ENCODE measurements around the gene OR10R2.
A peak's percentile ranks its signal among the peaks of the same experiment; 100 is the strongest.

The OR10R2 gene

GRCh38 chr1:158506369-158506987, 34.5 kb downstream of the OR10R2 start:
- Histone ChIP-seq H3K4me2 (ENCODE audit: low read depth, low read length) (no peak overlapping the region), H4K20me1 (ENCODE audit: insufficient read depth, low read length) (no peaks in the 10 kb centered on the region), H3K36me3 (replicated peaks; ENCODE audit: insufficient read depth, low read length) (no peaks in the 10 kb centered on the region), H3K4me1 (ENCODE audit: low read length) (no peaks in the 10 kb centered on the region), H3K27me3 (replicated peaks; ENCODE audit: insufficient read depth, low read length) (no peaks in the 10 kb centered on the region), H3K27ac (ENCODE audit: low read length) (no peak overlapping the region), H2AFZ (ENCODE audit: low read length) (no peak overlapping the region), H3K9me2 (replicated peaks; ENCODE audit: insufficient read depth, low read length) (no peaks in the 10 kb centered on the region), H3K4me3 (ENCODE audit: low read length) (no peak overlapping the region), H3F3A (ENCODE audit: insufficient read depth, low read length) (no peaks in the 10 kb centered on the region), H3K9me3 (replicated peaks; ENCODE audit: insufficient read depth, low read length) (no peaks in the 10 kb centered on the region), H3K79me2 (ENCODE audit: low read length) (no peaks in the 10 kb centered on the region), H3K9ac (ENCODE audit: low read length) (no peak overlapping the region)
- TF ChIP-seq CTCF (IDR thresholded peaks at IDR 0.05; ENCODE audit: low read length) = peak; percentile 95
- TF ChIP-seq EZH2phosphoT487 (IDR thresholded peaks at IDR 0.05; ENCODE audit: low read length) = no peak
- peak; percentile 61 for DNase-seq

- no peak overlapping the region for H3K4me3 ChIP-seq (ENCODE audit: low read length)
- no peak overlapping the region for H3K27ac ChIP-seq (ENCODE audit: low read length)
- no peak overlapping the region for H3K9ac ChIP-seq (ENCODE audit: low read length)
- H4K20me1 ChIP-seq (ENCODE audit: insufficient read depth, low read length) = no peaks in the 10 kb centered on the region
- no peaks in the 10 kb centered on the region for H3F3A ChIP-seq (ENCODE audit: insufficient read depth, low read length)
- DNase-seq = no peak
- no peaks in the 10 kb centered on the region for H3K27me3 ChIP-seq (replicated peaks; ENCODE audit: insufficient read depth, low read length)
- H3K4me2 ChIP-seq (ENCODE audit: low read depth, low read length) = no peak overlapping the region
- no peaks in the 10 kb centered on the region for H3K79me2 ChIP-seq (ENCODE audit: low read length)
- H3K36me3 ChIP-seq (replicated peaks; ENCODE audit: insufficient read depth, low read length) = no peaks in the 10 kb centered on the region
- no peaks in the 10 kb centered on the region for H3K9me2 ChIP-seq (replicated peaks; ENCODE audit: insufficient read depth, low read length)
- no peaks in the 10 kb centered on the region for H3K9me3 ChIP-seq (replicated peaks; ENCODE audit: insufficient read depth, low read length)
- TF ChIP-seq CTCF (IDR thresholded peaks at IDR 0.05; ENCODE audit: low read length) (no peak), EZH2phosphoT487 (IDR thresholded peaks at IDR 0.05; ENCODE audit: low read length) (no peak), EZH2 (optimal IDR thresholded peaks at IDR 0.05; ENCODE audit: low read depth, low read length) (no peak)
- H3K4me1 ChIP-seq (ENCODE audit: low read length) = no peaks in the 10 kb centered on the region
- H2AFZ ChIP-seq (ENCODE audit: low read length) = no peak overlapping the region
These were observed 35.5 kb downstream of the OR10R2 start for GRCh38 chr1:158507511-158507910.

GRCh38 chr1:158509471-158510156, 37.6 kb downstream of the OR10R2 start:
- no peak overlapping the region for H3K9ac ChIP-seq (ENCODE audit: low read length)
- H3K27me3 ChIP-seq (replicated peaks; ENCODE audit: insufficient read depth, low read length) = no peaks in the 10 kb centered on the region
- H2AFZ ChIP-seq (ENCODE audit: low read length) = no peak overlapping the region
- no peaks in the 10 kb centered on the region for H3K4me1 ChIP-seq (ENCODE audit: low read length)
- no peaks in the 10 kb centered on the region for H3K9me3 ChIP-seq (replicated peaks; ENCODE audit: insufficient read depth, low read length)
- H3K9me2 ChIP-seq (replicated peaks; ENCODE audit: insufficient read depth, low read length) = no peaks in the 10 kb centered on the region
- TF ChIP-seq CTCF (IDR thresholded peaks at IDR 0.05; ENCODE audit: low read length) (no peak), EZH2 (optimal IDR thresholded peaks at IDR 0.05; ENCODE audit: low read depth, low read length) (no peak), EZH2phosphoT487 (IDR thresholded peaks at IDR 0.05; ENCODE audit: low read length) (no peak)
- no peak overlapping the region for H3K4me3 ChIP-seq (ENCODE audit: low read length)
- no peaks in the 10 kb centered on the region for H3K79me2 ChIP-seq (ENCODE audit: low read length)
- H3K27ac ChIP-seq (ENCODE audit: low read length) = no peak overlapping the region
- H3K36me3 ChIP-seq (replicated peaks; ENCODE audit: insufficient read depth, low read length) = no peaks in the 10 kb centered on the region
- no peaks in the 10 kb centered on the region for H4K20me1 ChIP-seq (ENCODE audit: insufficient read depth, low read length)
- no peak overlapping the region for H3K4me2 ChIP-seq (ENCODE audit: low read depth, low read length)
- H3F3A ChIP-seq (ENCODE audit: insufficient read depth, low read length) = no peaks in the 10 kb centered on the region
- DNase-seq = no peak

Data from MM.1S (cell line).